ENCODE data around the gene RNU7-1.

Gene RNU7-1

GRCh38 chr12:6914246-6914946 is 29.2 kb upstream of the RNU7-1 start, which contains the start of gene ENO2:
Gene ENO2, plus strand, starts transcription at chr12:6914580. Its CDS starts 1,253 bp downstream, at chr12:6915833.
- no peaks in the 10 kb centered on the region for H3K9me3 Mint-ChIP-seq
- peaks cover 38% of the 10 kb centered on the region for H3K4me1 Mint-ChIP-seq (ENCODE audit: low read depth)
- peaks cover 45% of the 10 kb centered on the region for H3K36me3 Mint-ChIP-seq (ENCODE audit: low read depth)
- H3K27me3 Mint-ChIP-seq: no peaks in the 10 kb centered on the region
- H3K27ac Mint-ChIP-seq: peak within 1 kb of the TSS; percentile 90
- peak; percentile 87 for DNase-seq
- peak within 1 kb of the TSS; percentile 97 for H3K4me3 Mint-ChIP-seq

DNA sequence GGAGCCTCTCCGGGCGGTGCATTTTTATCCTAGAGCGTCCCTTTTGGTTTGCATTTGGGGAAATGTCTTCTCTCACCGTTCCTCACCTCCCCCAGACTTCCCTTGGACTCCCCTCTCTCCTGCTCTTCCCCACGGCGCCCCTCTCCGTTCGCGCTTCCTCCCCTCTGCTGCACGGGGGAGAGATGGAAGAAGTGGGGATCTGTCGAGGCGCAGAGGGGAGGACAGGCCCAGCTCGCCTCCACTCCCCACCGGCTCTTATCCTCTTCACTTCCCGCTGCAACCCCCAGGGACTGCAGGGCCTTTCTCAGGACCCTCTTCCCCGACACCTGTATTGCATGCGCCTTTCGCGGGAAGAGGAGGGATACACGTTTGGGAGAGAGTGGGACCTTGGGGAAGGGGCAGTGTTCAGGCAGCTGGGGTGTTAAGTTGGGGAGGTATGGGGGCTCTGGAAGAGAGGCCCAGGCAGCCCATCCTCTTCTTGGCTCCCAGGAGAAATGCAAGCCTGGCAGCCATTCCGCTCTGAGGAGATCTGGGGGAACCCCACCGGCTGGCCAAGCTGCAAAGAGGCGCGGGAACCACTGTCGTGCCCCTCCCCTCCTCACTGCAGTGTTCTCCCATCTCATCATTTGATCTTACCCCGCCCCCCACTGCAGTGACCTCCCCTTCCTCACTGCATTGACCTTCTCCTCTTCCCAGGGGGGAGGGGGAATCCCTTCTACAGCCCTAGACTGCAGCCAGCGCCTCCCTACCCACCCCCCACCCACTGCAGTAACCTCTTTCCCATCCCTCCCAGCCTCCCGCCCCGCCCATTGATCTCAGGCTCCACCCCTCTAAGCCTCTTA is 28.4 kb upstream of the RNU7-1 start:
- H3K9me3 Mint-ChIP-seq: no peaks in the 10 kb centered on the region
- no peaks in the 10 kb centered on the region for H3K27me3 Mint-ChIP-seq
- peak overlapping the region; percentile 90 for H3K27ac Mint-ChIP-seq
- H3K4me3 Mint-ChIP-seq: peak overlapping the region; percentile 97
- H3K4me1 Mint-ChIP-seq (ENCODE audit: low read depth): peaks cover 42% of the 10 kb centered on the region
- H3K36me3 Mint-ChIP-seq (ENCODE audit: low read depth): peaks cover 52% of the 10 kb centered on the region
- DNase-seq: no peak

- no peaks in the 10 kb centered on the region for H3K27me3 Mint-ChIP-seq
- DNase-seq: no peak
- H3K4me3 Mint-ChIP-seq: peak overlapping the region; percentile 97
- peaks cover 52% of the 10 kb centered on the region for H3K36me3 Mint-ChIP-seq (ENCODE audit: low read depth)
- peak overlapping the region; percentile 90 for H3K27ac Mint-ChIP-seq
- no peaks in the 10 kb centered on the region for H3K9me3 Mint-ChIP-seq
- H3K4me1 Mint-ChIP-seq (ENCODE audit: low read depth): peaks cover 42% of the 10 kb centered on the region
These were observed 27.8 kb upstream of the RNU7-1 start for GRCh38 chr12:6915789-6916285.

- no peak for DNase-seq
- Mint-ChIP-seq H3K4me1 (ENCODE audit: low read depth) (peaks cover 42% of the 10 kb centered on the region), H3K27ac (peak overlapping the region; percentile 51), H3K9me3 (no peaks in the 10 kb centered on the region), H3K36me3 (ENCODE audit: low read depth) (peaks cover 59% of the 10 kb centered on the region), H3K27me3 (no peaks in the 10 kb centered on the region), H3K4me3 (peak overlapping the region; percentile 97)
These were observed 27.0 kb upstream of the RNU7-1 start for GRCh38 chr12:6916426-6917200.

- Mint-ChIP-seq H3K4me1 (ENCODE audit: low read depth) (peaks cover 44% of the 10 kb centered on the region), H3K36me3 (ENCODE audit: low read depth) (peaks cover 69% of the 10 kb centered on the region), H3K4me3 (no peak overlapping the region)
These were observed 26.0 kb upstream of the RNU7-1 start for GRCh38 chr12:6917491-6918231.

DNA sequence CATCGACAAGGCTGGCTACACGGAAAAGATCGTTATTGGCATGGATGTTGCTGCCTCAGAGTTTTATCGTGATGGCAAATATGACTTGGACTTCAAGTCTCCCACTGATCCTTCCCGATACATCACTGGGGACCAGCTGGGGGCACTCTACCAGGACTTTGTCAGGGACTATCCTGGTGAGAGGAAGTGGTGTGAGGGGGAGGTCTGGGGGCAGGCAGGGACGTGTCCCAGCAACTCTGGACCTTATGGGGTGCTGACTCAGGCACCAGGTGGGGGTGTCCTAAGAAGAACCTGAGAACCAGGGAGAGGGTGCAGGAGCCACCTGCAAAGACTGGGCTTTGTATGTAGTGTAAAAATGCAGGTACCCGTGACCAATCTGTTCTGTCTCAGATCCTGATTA is 24.0 kb upstream of the RNU7-1 start:
- Mint-ChIP-seq H3K27ac (peak overlapping the region; percentile 62), H3K27me3 (no peaks in the 10 kb centered on the region), H3K9me3 (no peaks in the 10 kb centered on the region), H3K4me3 (no peak overlapping the region), H3K4me1 (ENCODE audit: low read depth) (peaks cover 41% of the 10 kb centered on the region), H3K36me3 (ENCODE audit: low read depth) (peaks cover 81% of the 10 kb centered on the region)
- no peak for DNase-seq

More at GRCh38 chr12:6917491-6918231, 26.0 kb upstream of the RNU7-1 start:
- H3K9me3 Mint-ChIP-seq: no peaks in the 10 kb centered on the region
- peak overlapping the region; percentile 44 for H3K27ac Mint-ChIP-seq
- DNase-seq: no peak
- no peaks in the 10 kb centered on the region for H3K27me3 Mint-ChIP-seq

DNA sequence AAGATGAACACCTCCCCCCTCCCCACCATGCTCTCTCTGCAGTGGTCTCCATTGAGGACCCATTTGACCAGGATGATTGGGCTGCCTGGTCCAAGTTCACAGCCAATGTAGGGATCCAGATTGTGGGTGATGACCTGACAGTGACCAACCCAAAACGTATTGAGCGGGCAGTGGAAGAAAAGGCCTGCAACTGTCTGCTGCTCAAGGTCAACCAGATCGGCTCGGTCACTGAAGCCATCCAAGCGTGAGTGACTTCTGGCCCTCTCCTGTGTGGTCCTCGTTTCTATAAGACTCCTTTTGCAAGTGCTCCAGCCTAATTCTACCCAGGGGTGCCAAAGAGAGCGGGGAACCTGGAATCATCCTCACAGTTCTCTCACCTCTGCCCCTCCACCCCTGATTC is 22.1 kb upstream of the RNU7-1 start:
- H3K9me3 Mint-ChIP-seq: no peaks in the 10 kb centered on the region
- peak overlapping the region; percentile 56 for H3K27ac Mint-ChIP-seq
- no peak for DNase-seq
- peaks cover 61% of the 10 kb centered on the region for H3K36me3 Mint-ChIP-seq (ENCODE audit: low read depth)
- H3K4me1 Mint-ChIP-seq (ENCODE audit: low read depth): peaks cover 35% of the 10 kb centered on the region
- H3K4me3 Mint-ChIP-seq: no peak overlapping the region
- no peaks in the 10 kb centered on the region for H3K27me3 Mint-ChIP-seq

- Mint-ChIP-seq H3K27me3 (no peaks in the 10 kb centered on the region), H3K36me3 (ENCODE audit: low read depth) (peaks cover 54% of the 10 kb centered on the region), H3K27ac (peak overlapping the region; percentile 56), H3K9me3 (no peaks in the 10 kb centered on the region), H3K4me3 (no peak overlapping the region), H3K4me1 (ENCODE audit: low read depth) (peaks cover 38% of the 10 kb centered on the region)
- no peak for DNase-seq
These were observed 21.3 kb upstream of the RNU7-1 start for GRCh38 chr12:6921996-6922946.

GRCh38 chr12:6923003-6923732 is 20.4 kb upstream of the RNU7-1 start:
- Mint-ChIP-seq H3K4me3 (no peak overlapping the region), H3K9me3 (no peaks in the 10 kb centered on the region), H3K36me3 (ENCODE audit: low read depth) (peaks cover 46% of the 10 kb centered on the region), H3K4me1 (ENCODE audit: low read depth) (peaks cover 39% of the 10 kb centered on the region), H3K27me3 (no peaks in the 10 kb centered on the region), H3K27ac (peak overlapping the region; percentile 87)
- no peak for DNase-seq

- H3K36me3 Mint-ChIP-seq (ENCODE audit: low read depth): peaks cover 49% of the 10 kb centered on the region
- no peaks in the 10 kb centered on the region for H3K9me3 Mint-ChIP-seq
- H3K4me3 Mint-ChIP-seq: no peak overlapping the region
- H3K27ac Mint-ChIP-seq: peak overlapping the region; percentile 87
- no peak for DNase-seq
- H3K4me1 Mint-ChIP-seq (ENCODE audit: low read depth): peaks cover 43% of the 10 kb centered on the region
- H3K27me3 Mint-ChIP-seq: no peaks in the 10 kb centered on the region
These were observed 19.8 kb upstream of the RNU7-1 start for GRCh38 chr12:6923851-6924250.

DNA sequence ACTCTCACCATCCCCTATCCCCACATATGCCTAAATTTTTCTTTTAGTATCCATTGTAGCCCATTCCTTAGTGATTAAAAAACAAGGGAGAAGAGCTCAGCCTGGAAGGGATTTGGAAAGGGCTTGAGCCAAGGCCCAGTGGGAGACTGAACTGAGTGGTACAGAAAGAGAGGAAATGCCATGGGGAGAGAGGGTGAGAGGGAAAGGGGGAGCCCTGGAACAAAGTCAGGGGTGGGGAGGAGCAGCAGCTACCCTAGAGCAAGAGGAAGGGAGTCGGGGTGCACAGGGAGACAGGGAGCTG is 18.4 kb upstream of the RNU7-1 start:
- H3K9me3 Mint-ChIP-seq: no peaks in the 10 kb centered on the region
- DNase-seq: no peak
- peaks cover 51% of the 10 kb centered on the region for H3K4me1 Mint-ChIP-seq (ENCODE audit: low read depth)
- no peak overlapping the region for H3K4me3 Mint-ChIP-seq
- peaks cover 39% of the 10 kb centered on the region for H3K36me3 Mint-ChIP-seq (ENCODE audit: low read depth)
- no peaks in the 10 kb centered on the region for H3K27me3 Mint-ChIP-seq
- peak overlapping the region; percentile 9 for H3K27ac Mint-ChIP-seq

DNA sequence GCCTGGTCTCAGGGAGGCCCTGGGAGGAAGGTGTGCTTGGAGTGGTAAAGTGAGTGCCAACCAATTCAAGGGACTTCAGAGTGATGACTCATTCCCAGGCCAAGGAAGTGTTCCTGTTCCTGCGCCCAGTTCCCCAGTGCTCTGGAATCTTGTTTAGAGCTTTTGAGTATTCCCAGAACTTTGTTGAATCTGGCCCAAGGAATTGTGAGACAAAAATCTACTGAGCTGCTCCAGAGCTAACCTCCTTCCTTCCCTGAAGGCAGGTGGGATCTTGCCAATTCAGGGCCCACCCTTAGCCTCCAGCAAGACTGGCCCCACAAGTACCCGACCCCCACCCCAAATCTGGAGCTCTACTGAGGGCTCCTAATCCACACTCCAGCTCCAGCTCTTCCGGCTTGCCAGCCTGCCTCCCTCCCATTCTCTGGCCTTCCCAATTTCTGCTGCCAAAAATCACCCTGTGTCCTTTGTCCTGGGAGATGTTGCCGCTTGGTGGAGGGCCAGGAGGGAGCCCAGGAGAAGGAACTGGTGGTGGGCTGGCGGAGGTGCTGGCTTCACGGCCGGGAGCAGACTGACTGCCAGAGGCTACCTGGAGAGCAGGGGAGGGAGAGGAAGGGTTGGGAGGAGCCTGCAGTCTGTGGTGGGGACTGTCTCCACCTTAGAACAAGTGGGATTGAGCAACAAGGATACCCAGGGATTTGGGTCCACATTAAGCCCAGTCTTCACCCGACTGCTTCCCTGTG is 17.9 kb upstream of the RNU7-1 start:
- peak overlapping the region; percentile 81 for H3K27ac Mint-ChIP-seq
- peaks cover 53% of the 10 kb centered on the region for H3K4me1 Mint-ChIP-seq (ENCODE audit: low read depth)
- H3K4me3 Mint-ChIP-seq: peak overlapping the region; percentile 33
- H3K27me3 Mint-ChIP-seq: no peaks in the 10 kb centered on the region
- no peak for DNase-seq
- peaks cover 39% of the 10 kb centered on the region for H3K36me3 Mint-ChIP-seq (ENCODE audit: low read depth)
- no peaks in the 10 kb centered on the region for H3K9me3 Mint-ChIP-seq
